CD4-positive, alpha-beta T cell treated with Interleukin-15 for 1 hour (primary cell): ENCODE measurements around the gene WDFY4.

Experiments used
- DNase-seq: peaks from one replicate; pipeline ENCODE4 v3.0.0-alpha.2; 2020

The WDFY4 gene

GRCh38 chr10:48693206-48693605, 8.5 kb downstream of the WDFY4 start:
- DNase-seq: no peak

GRCh38 chr10:48694371-48695030, 9.8 kb downstream of the WDFY4 start:
- DNase-seq: no peak

- no peak for DNase-seq
Observed at GRCh38 chr10:48695636-48696534, 11.2 kb downstream of the WDFY4 start.

GRCh38 chr10:48696535-48696873, 11.8 kb downstream of the WDFY4 start:
- DNase-seq: no peak

GRCh38 chr10:48697091-48697490, 12.4 kb downstream of the WDFY4 start:
- no peak for DNase-seq

- no peak for DNase-seq
Observed at GRCh38 chr10:48697821-48698764, 13.4 kb downstream of the WDFY4 start.

GRCh38 chr10:48699011-48699627, 14.4 kb downstream of the WDFY4 start:
- DNase-seq: no peak

- no peak for DNase-seq
Observed at GRCh38 chr10:48700071-48700470, 15.4 kb downstream of the WDFY4 start.

GRCh38 chr10:48700493-48700892, 15.8 kb downstream of the WDFY4 start:
- no peak for DNase-seq

GRCh38 chr10:48701139-48701901, 16.6 kb downstream of the WDFY4 start:
- no peak for DNase-seq

- no peak for DNase-seq
Observed at GRCh38 chr10:48701941-48702340, 17.3 kb downstream of the WDFY4 start.

GRCh38 chr10:48703531-48704122, 19.0 kb downstream of the WDFY4 start:
- no peak for DNase-seq

- DNase-seq: no peak
Observed at GRCh38 chr10:48704156-48704555, 19.5 kb downstream of the WDFY4 start.

GRCh38 chr10:48705401-48705938, 20.8 kb downstream of the WDFY4 start:
- DNase-seq: no peak

- DNase-seq: no peak
Observed at GRCh38 chr10:48707472-48707871, 22.8 kb downstream of the WDFY4 start.

GRCh38 chr10:48708144-48708543, 23.5 kb downstream of the WDFY4 start:
- DNase-seq: no peak

GRCh38 chr10:48710647-48711275, 26.1 kb downstream of the WDFY4 start:
- DNase-seq: no peak

- no peak for DNase-seq
Observed at GRCh38 chr10:48711830-48712229, 27.2 kb downstream of the WDFY4 start.

GRCh38 chr10:48714088-48714487, 29.4 kb downstream of the WDFY4 start:
- DNase-seq: no peak

- DNase-seq: no peak
Observed at GRCh38 chr10:48716416-48716815, 31.7 kb downstream of the WDFY4 start.

GRCh38 chr10:48720611-48721010, 35.9 kb downstream of the WDFY4 start:
- no peak for DNase-seq
